ENCODE data around the gene FGFR2. TPM values are rescaled to one million over a fixed set of nuclear protein-coding genes. Genes with fewer than 3 reads are reported as not detected.

The FGFR2 gene
- total RNA-seq, 1 experiment from 2014 or later, result 0.54 TPM

DNA sequence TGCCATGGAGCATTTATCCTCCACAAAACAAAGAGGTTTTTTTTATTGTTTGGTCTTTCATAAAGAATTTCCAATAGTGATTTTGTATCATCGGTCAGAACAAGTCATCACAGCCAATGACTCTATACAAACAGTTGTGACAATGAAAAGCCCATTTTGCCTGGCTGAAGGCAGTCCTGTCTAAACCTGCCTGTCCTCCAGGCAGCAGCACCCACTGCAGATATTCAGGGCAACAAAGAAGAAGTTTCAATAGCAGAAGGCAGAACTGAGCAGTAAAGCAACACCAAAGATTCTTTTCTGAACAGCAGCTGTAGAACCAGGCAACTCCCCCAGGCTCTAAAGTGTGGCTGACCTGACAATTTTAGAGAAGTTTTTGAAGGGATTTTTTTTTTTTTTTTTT is 169.4 kb downstream of the FGFR2 start:
- no peak for DNase-seq (ENCODE audit: extremely low read depth, low read depth)
